K562 (cell line): ENCODE measurements around the gene FBXO8. TPM values are rescaled to one million over a fixed set of nuclear protein-coding genes. Genes with fewer than 3 reads are reported as not detected.

Experiments
- ATAC-seq: fragments of 200-7000 bp; cut with Tn5 transposase; 3 replicates; pipeline ENCODE4 v1.9.1; 2020; ENCODE audit warnings: moderate library complexity
- BruUV-seq: library from RNA; stranded (reverse); fragments of 400-500 nt; replicated peaks from 2 replicates; lab custom pipeline; 2021; lab: Mats Ljungman, UMichigan
- CTCF ChIA-PET: fragments of 300-600 bp; formaldehyde crosslinking; extraction: SDS; loops from one replicate; lab custom pipeline; 2021; ENCODE audit warnings: low intra/inter-chr PET ratio; lab: Yijun Ruan, JAX
- POLR2A ChIA-PET: fragments of 300-600, 350-650 bp; sonication (Branson Sonifier 250); formaldehyde crosslinking; extraction: SDS; loops from one replicate; lab custom pipeline; 2021; ENCODE audit warnings: antibody characterized with exemption, inconsistent platforms; lab: Yijun Ruan, JAX
- DNase-seq, 4 experiments: peaks; one replicate each; pipeline versions ENCODE4 v3.0.0 to v3.0.0-alpha.2; 2011 to 2018; ENCODE audit warnings: low spot score in 3 of 4, mixed read lengths in 3 of 4; ENCODE audit errors: extremely low read depth in 1 of 4
- FAIRE-seq: peaks from 2 replicates; lab custom pipeline; 2011; peaks lifted over from hg19 to GRCh38; lab: Jason Lieb, UNC
- H2AFZ ChIP-seq: 2 replicates; pipeline ENCODE4 v1.6.0; 2011; ENCODE audit warnings: low read depth, low read length, control low read depth, inconsistent platforms
- H3K27ac ChIP-seq: fragments of 200-600 bp; 3 replicates; pipeline ENCODE4 v1.8.0; 2011; ENCODE audit warnings: low read depth, mild to moderate bottlenecking, control low read depth, inconsistent platforms, low read length, moderate library complexity, mixed read lengths; ENCODE audit errors: extremely low read depth
- H3K27me3 ChIP-seq, 2 experiments: fragments of 300-600 bp in 1 of 2; 2 replicates in 1 of 2; 3 replicates in 1 of 2; pipeline versions ENCODE4 v1.6.0 to v1.8.0; 2011; ENCODE audit warnings: inconsistent platforms in 2 of 2, low read length in 2 of 2, mild to moderate bottlenecking in 1 of 2, mixed read lengths in 1 of 2, moderate library complexity in 1 of 2; ENCODE audit not compliant: control insufficient read depth in 2 of 2, insufficient read depth in 2 of 2
- H3K36me3 ChIP-seq: fragments of 300-600 bp; 3 replicates; pipeline ENCODE4 v1.8.0; 2011; ENCODE audit warnings: mild to moderate bottlenecking, low read length, inconsistent platforms; ENCODE audit not compliant: control insufficient read depth, insufficient read depth
- H3K4me1 ChIP-seq, 2 experiments: fragments of 200-600 bp in 1 of 2; replicated peaks in 1 of 2; 2 replicates in 1 of 2; 3 replicates in 1 of 2; pipeline versions ENCODE4 v1.5.1 to v1.8.0; 2011; ENCODE audit warnings: inconsistent platforms in 2 of 2, low read length in 2 of 2, mild to moderate bottlenecking in 1 of 2, mixed read lengths in 1 of 2, moderate library complexity in 1 of 2; ENCODE audit not compliant: control insufficient read depth in 2 of 2, insufficient read depth in 2 of 2
- H3K4me2 ChIP-seq: 2 replicates; pipeline ENCODE4 v1.6.1; 2011; ENCODE audit warnings: low read length, control low read depth, inconsistent platforms, mixed read lengths; ENCODE audit not compliant: insufficient read depth
- H3K4me3 ChIP-seq: fragments of 200-600 bp; sonication (generic), shearing (Covaris generic); 2 replicates; pipeline ENCODE4 v1.5.1; 2016; ENCODE audit warnings: control low read depth, inconsistent platforms
- H3K79me2 ChIP-seq: fragments of 200-600 bp; 3 replicates; pipeline ENCODE4 v1.8.0; 2011; ENCODE audit warnings: low read length, inconsistent platforms; ENCODE audit not compliant: control insufficient read depth, insufficient read depth
- H3K9ac ChIP-seq, 2 experiments: 2 replicates each; pipeline versions ENCODE4 v1.6.0 to v1.6.1; 2011; ENCODE audit warnings: low read depth in 2 of 2, low read length in 2 of 2, control low read depth in 1 of 2, inconsistent platforms in 1 of 2, mild to moderate bottlenecking in 1 of 2, mixed read lengths in 1 of 2; ENCODE audit not compliant: insufficient read depth in 1 of 2
- H3K9me1 ChIP-seq: one replicate; pipeline ENCODE4 v1.6.0; 2011; ENCODE audit warnings: inconsistent platforms, mild to moderate bottlenecking, low read length, moderate library complexity; ENCODE audit not compliant: control insufficient read depth, insufficient read depth
- H3K9me3 ChIP-seq: replicated peaks from 2 replicates; pipeline ENCODE4 v1.5.1; 2011; ENCODE audit warnings: low read depth, low read length, inconsistent platforms; ENCODE audit not compliant: control insufficient read depth, insufficient read depth
- H4K20me1 ChIP-seq: replicated peaks from 2 replicates; pipeline ENCODE4 v1.6.1; 2011; ENCODE audit warnings: low read length, inconsistent platforms, mixed read lengths; ENCODE audit not compliant: control insufficient read depth, insufficient read depth
- CREBBP ChIP-seq: IDR thresholded peaks from one replicate; pipeline ENCODE4 v1.6.1; 2012; ENCODE audit warnings: low read depth, mild to moderate bottlenecking, control low read depth, inconsistent platforms, low read length
- ZNF717 ChIP-seq: fragments of 250-450 bp; sonication (Bioruptor Pico); IDR thresholded peaks from 2 replicates; pipeline ENCODE4 v1.5.0; 2021
- WGBS: fragments of 100-300 bp; shearing (Covaris generic); methylation state at CpG from one replicate; pipeline ENCODE4 v1.1.6; 2016; ENCODE audit warnings: low coverage, mixed read lengths; ENCODE audit not compliant: insufficient coverage; ENCODE audit errors: missing lambda C conversion rate; 5-methylcytosine and 5-hydroxymethylcytosine counted together
- in situ Hi-C: fragments of 300-500 bp; cut with MboI; formaldehyde crosslinking; loops from 4 replicates; pipeline ENCODE4 v1.15.0; 2018; ENCODE audit warnings: inconsistent platforms, mixed read lengths
- intact Hi-C: fragments of 100-400 bp; cut with micrococcal nuclease; formaldehyde crosslinking; loops from 2 replicates; pipeline ENCODE4 v1.14.2; 2022
- polyA plus RNA-seq, 8 experiments: library from polyadenylated mRNA; depleted of rRNA in 4 of 8; stranded (reverse) in 5 of 8; unstranded in 3 of 8; fragments of >200 nt; fragmentation: Nextera tagmentation in 2 of 8; fragmentation: Illumina TruSeq in 1 of 8; extraction: Ambion mirVana in 2 of 8; extraction: Trizol in 1 of 8; gene quantifications; 2 replicates each; pipeline versions ENCODE4 v1.2.1 to v1.2.3, GENCODE V29; 2011 to 2014; ENCODE audit warnings: inconsistent platforms in 1 of 8, missing spikeins in 1 of 8
- total RNA-seq, 7 experiments: library from RNA; depleted of rRNA in 6 of 7; stranded (reverse); fragments of >200 nt in 6 of 7; fragmentation: Illumina TruSeq in 2 of 7; extraction: Trizol in 2 of 7; gene quantifications; 2 replicates each; pipeline versions ENCODE4 v1.2.1 to v1.2.3, GENCODE V29; 2011 to 2021; ENCODE audit warnings: low replicate concordance in 1 of 7
- TF ChIP-seq, protein P1 (sequence below): fragments of 150-350 bp; conservative IDR thresholded peaks from 2 replicates; pipeline ENCODE4 v1.6.1; 2014; ENCODE audit warnings: low read length

The FBXO8 gene
- total and polyA plus RNA-seq, 9 of the 15 experiments (the other 6 are each of a cell fraction or from before 2014, with no cell fraction given) = 12.9 to 27.1 (median 14.8) TPM

DNA sequence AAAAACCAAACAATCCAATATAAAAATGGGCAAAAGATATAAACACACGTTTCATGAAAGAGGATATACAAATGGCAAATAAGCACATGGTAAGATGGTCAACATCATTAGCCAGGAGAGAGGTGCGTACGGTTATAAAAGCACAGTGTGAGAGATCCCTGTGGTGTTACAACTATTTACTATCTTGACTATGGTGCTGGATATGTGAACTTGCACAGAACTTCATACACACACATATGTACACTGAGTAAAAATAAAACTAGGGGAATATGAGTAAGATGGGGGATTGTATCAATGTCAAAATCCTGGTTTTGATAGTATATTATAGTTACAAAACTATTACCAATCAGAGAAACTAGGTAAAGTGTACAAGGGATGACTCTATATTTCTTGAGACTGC is 8.4 kb downstream of the FBXO8 start:
- Histone ChIP-seq H3K9me3 (no peaks in the 10 kb centered on the region; the same call in 1 of the 2 replicates), H3K9ac (no peak overlapping the region), H3K27me3 (no peaks in the 10 kb centered on the region), H3K79me2 (peaks cover 86% of the 10 kb centered on the region), H3K4me1 (peaks cover 0 to 3% of the 10 kb centered on the region in 2 experiments; a peak in 1 of 5 replicates), H2AFZ (no peak overlapping the region), H3K9me1 (no peaks in the 10 kb centered on the region), H4K20me1 (no peaks in the 10 kb centered on the region), H3K27ac (no peak overlapping the region), H3K4me3 (no peak overlapping the region), H3K36me3 (no peaks in the 10 kb centered on the region), H3K4me2 (no peak overlapping the region)
- ATAC-seq = no peak
- CTCF ChIA-PET = no interaction called here
- TF ChIP-seq ZNF717 (CRISPR knock-in tag) = no peak
- TF ChIP-seq, protein P1, sequence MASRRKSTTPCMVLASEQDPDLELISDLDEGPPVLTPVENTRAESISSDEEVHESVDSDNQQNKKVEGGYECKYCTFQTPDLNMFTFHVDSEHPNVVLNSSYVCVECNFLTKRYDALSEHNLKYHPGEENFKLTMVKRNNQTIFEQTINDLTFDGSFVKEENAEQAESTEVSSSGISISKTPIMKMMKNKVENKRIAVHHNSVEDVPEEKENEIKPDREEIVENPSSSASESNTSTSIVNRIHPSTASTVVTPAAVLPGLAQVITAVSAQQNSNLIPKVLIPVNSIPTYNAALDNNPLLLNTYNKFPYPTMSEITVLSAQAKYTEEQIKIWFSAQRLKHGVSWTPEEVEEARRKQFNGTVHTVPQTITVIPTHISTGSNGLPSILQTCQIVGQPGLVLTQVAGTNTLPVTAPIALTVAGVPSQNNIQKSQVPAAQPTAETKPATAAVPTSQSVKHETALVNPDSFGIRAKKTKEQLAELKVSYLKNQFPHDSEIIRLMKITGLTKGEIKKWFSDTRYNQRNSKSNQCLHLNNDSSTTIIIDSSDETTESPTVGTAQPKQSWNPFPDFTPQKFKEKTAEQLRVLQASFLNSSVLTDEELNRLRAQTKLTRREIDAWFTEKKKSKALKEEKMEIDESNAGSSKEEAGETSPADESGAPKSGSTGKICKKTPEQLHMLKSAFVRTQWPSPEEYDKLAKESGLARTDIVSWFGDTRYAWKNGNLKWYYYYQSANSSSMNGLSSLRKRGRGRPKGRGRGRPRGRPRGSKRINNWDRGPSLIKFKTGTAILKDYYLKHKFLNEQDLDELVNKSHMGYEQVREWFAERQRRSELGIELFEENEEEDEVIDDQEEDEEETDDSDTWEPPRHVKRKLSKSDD = no peak
- no peak for TF ChIP-seq CREBBP
- WGBS = 74% methylated on average over 3 of the region's 3 CpGs
- intact Hi-C loops = loop anchor here (5.0 kb wide), 1 partner anchor 43 kb away; no protein-coding TSS in a partner anchor
- FAIRE-seq = no peak
- no TSS peak for BruUV-seq
- in situ Hi-C loops = no loop called here
- POLR2A ChIA-PET = no interaction called here
- no peak for DNase-seq
